Stimulated activated CD8-positive, alpha-beta memory T cell treated with anti-CD3 and anti-CD28 coated beads, Interleukin-15, amount 100 ng/mL, for 1 hour (primary cell): ENCODE measurements around the gene COMMD7.
"Not testable (repeated sequence)": the region's sequence is repeated elsewhere in the genome, so short reads cannot be mapped to it uniquely, and the experiment has no call there.

Source experiments
- DNase-seq: peaks from one replicate; pipeline ENCODE4 v3.0.0-alpha.2; 2020; ENCODE audit warnings: low read depth

Gene COMMD7

DNA sequence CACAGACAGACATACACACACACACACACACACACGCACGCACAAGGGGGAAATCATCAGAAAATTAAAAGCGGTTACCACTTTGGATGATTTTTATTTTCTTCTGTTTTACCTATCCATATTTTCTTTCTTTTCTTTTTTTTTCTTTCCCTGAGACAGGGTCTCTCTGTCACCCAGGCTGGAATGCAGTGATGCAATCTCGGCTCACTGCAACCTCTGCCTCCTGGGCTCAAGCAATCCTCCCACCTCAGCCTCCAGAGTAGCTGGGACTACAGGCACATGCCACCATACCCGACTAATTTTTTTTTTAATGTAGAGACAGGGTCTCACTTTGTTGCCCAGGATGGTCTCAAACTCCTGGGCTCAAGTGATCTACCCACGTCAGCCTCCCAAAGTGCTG is 14.8 kb downstream of the COMMD7 start:
- not testable (repeated sequence) for DNase-seq

- DNase-seq: no peak
These were observed 15.6 kb downstream of the COMMD7 start for GRCh38 chr20:32727683-32728082.

DNA sequence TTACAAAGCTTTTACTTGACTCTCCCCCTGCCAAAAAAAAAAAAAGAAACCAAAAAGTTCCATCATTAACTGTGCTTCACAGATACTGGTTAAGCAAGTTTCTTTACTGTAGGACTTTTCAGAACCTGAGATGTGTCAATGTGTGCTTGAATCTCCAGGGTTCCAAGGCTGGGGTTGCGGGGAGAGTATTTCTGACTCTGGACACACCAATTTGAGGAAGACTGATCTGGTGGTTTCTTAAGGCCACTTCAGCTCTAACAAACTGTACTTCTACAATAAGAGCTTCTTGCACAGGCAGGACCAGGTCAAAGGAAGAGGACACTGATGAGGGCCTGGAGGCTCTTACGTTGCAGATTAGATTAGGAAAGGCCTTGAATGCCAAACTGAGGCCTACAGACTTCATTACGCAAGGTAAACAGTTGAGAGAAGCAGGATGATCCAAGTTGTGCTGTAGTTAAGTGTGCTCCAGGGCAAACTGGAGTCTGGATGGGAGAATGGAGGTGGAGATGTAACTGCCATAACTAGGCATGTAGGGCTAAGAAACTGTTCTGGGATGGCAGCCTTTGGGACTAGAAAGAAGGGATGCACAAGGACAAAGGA is 24.4 kb downstream of the COMMD7 start:
- DNase-seq: no peak

DNA sequence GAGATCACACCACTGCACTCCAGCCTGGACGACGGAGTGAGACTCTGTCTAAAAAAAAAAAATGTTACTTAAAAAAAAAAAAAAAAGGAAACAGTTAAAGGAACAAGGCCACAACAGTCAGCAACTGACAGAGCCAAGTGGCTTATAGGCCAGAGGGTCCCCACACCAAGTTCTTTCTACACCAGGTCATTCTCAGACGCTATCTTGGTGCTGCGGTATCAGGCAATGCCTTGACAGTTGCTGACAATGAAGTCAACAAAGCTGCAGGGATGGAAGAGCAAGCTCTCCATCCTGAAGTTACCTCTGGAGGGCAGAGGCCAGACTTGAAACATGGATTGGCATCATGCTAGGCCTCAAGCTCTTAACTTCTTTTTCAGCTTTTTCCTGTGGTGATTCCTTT is 31.9 kb downstream of the COMMD7 start:
- no peak for DNase-seq

DNA sequence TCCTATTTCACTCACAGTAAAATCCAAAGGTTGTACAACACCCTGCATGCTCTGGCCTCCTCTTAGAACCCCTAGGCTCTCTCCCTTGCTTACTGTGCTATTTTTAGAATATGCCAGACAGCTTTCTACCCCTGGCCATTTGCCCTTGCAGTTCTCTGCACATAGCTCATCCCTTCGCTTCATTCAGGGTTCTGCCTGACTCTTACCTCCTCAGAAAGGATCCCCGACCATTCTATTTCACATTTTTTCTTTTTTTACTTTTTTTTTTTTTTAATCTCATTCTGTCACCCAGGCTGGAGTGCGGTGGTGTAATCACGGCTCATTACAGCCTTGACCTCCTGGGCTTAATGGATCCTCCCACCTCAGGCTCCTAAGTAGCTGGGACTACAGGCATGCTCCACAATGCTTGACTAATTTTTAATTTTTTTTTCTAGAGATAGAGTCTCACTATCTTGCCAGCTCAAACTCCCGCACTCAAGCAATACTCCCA is 33.6 kb downstream of the COMMD7 start:
- no peak for DNase-seq

GRCh38 chr20:32709029-32709631 is 34.1 kb downstream of the COMMD7 start:
- not testable (repeated sequence) for DNase-seq

- no peak for DNase-seq
These were observed 35.3 kb downstream of the COMMD7 start for GRCh38 chr20:32707691-32708581.

- DNase-seq: no peak
These were observed 36.8 kb downstream of the COMMD7 start for GRCh38 chr20:32706486-32706885.

GRCh38 chr20:32702706-32703425 is 40.4 kb downstream of the COMMD7 start:
- DNase-seq: no peak

DNA sequence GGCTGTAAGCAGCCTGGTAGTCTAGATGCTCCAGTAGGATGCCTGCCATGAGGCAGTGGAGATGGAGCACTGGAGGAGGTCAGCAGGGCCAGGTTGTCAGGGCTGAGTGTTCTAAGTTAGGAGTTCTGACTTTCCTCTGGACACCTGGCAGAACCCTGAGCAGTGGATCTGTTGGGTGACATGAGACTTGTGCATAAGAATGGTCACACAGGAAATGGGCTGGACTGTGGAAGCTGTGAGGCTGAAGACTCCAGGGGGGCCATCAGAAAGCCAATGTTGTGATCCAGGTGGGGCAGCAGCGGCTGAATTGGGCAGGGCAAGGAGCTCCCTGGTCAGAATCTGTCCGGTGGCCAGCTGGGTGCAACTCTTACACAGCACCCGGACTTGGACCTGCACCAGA is 45.7 kb downstream of the COMMD7 start:
- DNase-seq: no peak

- DNase-seq: no peak
These were observed 48.2 kb downstream of the COMMD7 start for GRCh38 chr20:32695089-32695488.

GRCh38 chr20:32688966-32689365 is 54.3 kb downstream of the COMMD7 start:
- not testable (repeated sequence) for DNase-seq

- no peak for DNase-seq
These were observed 56.1 kb downstream of the COMMD7 start for GRCh38 chr20:32687180-32687532.

DNA sequence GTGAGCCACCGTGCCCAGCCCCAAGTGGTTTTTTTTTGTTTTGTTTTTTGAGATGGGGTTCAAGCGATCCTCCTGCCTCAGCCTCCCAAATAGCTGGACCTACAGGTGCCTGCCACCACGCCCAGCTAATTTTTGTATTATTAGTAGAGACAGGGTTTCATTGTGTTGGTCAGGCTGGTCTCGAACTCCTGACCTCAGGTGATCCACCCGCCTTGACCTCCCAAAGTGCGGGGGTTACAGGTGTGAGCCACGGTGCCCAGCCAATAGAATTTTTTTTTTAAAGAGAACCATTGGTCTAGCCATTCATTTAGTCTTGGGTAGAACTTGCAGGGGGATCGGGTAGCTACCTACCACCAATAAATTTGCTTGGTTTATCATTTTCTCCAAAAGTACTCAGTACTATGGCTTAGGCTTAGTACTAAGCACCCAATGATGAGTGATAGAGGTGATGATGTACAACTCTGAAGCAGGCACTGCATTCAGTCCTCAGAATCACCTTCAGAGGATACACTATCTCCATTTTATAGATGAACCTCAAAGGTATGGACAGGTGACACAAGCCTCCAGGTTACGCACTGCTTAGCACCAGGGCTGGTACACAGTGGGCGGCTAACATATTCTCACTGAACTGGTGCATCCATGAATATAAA is 56.6 kb downstream of the COMMD7 start:
- DNase-seq: no peak

- no peak for DNase-seq
These were observed 57.4 kb downstream of the COMMD7 start for GRCh38 chr20:32685541-32686529.

GRCh38 chr20:32682508-32682987 is 60.7 kb downstream of the COMMD7 start:
- DNase-seq: no peak

- no peak for DNase-seq
These were observed 61.8 kb downstream of the COMMD7 start for GRCh38 chr20:32681175-32682084.

- DNase-seq: no peak
These were observed 62.6 kb downstream of the COMMD7 start for GRCh38 chr20:32680544-32681174.

- DNase-seq: no peak
These were observed 64.3 kb downstream of the COMMD7 start for GRCh38 chr20:32678948-32679347.
